Measurements from ENCODE around the gene WDR20.

GRCh38 chr14:102092806-102093205 is 46.9 kb upstream of the WDR20 start:
- TF ChIP-seq CTCF (conservative IDR thresholded peaks at IDR 0.05; ENCODE audit: low read length) (no peak), EZH2phosphoT487 (IDR thresholded peaks at IDR 0.05; ENCODE audit: borderline replicate concordance, low read depth, low read length) (no peak)
